Measurements from ENCODE around the gene PSG1.
"Not testable (repeated sequence)": the region's sequence is repeated elsewhere in the genome, so short reads cannot be mapped to it uniquely, and the experiment has no call there.

Gene PSG1

GRCh38 chr19:42872608-42873007 lies 6.9 kb downstream of the PSG1 start:
- TF ChIP-seq CTCF (IDR thresholded peaks at IDR 0.05; ENCODE audit: borderline replicate concordance, insufficient read depth, low read depth, low read length), result no peak
- no peak overlapping the region for H3K4me3 ChIP-seq (ENCODE audit: low read depth, low read length)

GRCh38 chr19:42857544-42857867 lies 22.0 kb downstream of the PSG1 start:
- no peak overlapping the region for H3K4me3 ChIP-seq (ENCODE audit: low read depth, low read length)
- TF ChIP-seq CTCF (IDR thresholded peaks at IDR 0.05; ENCODE audit: borderline replicate concordance, insufficient read depth, low read depth, low read length), result no peak

DNA sequence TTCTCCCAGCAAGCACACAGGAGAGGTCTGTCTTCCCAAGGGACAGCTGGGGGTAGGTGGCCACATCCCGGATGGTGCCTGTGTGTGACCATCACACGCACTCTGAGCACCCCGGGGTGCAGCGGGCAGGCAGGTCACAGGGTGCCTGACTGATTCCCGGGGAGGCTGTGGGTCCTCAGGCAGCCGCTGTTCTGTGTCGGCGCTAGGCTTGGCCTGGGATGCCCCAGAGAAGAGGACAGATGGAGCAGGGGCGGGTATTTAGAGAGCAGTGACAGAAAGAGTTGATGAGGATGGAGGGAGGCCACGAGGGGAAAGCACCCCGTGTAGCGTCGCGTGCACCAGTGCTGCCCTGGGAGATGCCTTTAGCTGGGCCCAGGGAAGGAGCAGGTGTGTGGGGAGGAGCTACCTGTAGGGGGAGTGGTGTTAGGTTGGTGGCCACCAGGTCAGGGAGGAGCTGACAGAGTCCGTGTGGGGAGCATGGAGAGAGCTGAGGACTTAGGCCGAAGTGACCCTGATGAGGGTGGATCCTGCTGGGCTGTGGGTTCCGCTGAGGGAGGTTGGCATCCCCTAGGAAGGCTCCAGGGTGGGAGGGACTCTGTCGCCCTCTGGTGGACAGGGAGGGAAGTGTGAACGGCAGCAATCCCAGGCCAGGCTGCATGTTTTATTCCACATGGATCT lies 22.5 kb downstream of the PSG1 start:
- TF ChIP-seq CTCF (IDR thresholded peaks at IDR 0.05; ENCODE audit: borderline replicate concordance, insufficient read depth, low read depth, low read length), result peak; percentile 63; the same call in 1 of the 2 replicates

GRCh38 chr19:42854745-42855144 lies 24.8 kb downstream of the PSG1 start:
- not testable (repeated sequence) for H3K4me3 ChIP-seq (ENCODE audit: low read depth, low read length)

More for the DNA sequence above, 22.5 kb downstream of the PSG1 start:
- H3K4me3 ChIP-seq (ENCODE audit: low read depth, low read length), result not testable (repeated sequence)

- H3K4me3 ChIP-seq (ENCODE audit: low read depth, low read length), result not testable (repeated sequence)
These were observed 26.3 kb downstream of the PSG1 start for GRCh38 chr19:42853231-42853630.

DNA sequence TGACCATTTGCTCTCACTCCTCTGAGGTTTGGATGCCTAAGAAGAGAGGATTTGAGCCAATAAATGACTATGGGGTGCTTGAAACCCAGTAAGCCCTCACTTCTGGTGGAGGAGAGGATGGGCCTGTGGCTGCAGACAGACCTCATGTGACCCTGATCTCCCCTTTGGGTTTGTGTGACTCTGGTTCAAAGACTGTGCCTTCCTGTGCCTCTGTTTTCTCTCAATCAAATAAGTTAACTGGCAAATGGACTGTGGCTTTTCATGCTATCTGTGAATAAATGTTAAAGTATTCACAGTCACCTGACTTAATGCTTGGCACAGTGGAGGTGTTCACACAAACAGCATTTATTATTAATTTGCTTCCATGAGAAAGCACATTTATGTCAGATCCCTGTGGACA lies 26.7 kb downstream of the PSG1 start:
- not testable (repeated sequence) for H3K4me3 ChIP-seq (ENCODE audit: low read depth, low read length)

DNA sequence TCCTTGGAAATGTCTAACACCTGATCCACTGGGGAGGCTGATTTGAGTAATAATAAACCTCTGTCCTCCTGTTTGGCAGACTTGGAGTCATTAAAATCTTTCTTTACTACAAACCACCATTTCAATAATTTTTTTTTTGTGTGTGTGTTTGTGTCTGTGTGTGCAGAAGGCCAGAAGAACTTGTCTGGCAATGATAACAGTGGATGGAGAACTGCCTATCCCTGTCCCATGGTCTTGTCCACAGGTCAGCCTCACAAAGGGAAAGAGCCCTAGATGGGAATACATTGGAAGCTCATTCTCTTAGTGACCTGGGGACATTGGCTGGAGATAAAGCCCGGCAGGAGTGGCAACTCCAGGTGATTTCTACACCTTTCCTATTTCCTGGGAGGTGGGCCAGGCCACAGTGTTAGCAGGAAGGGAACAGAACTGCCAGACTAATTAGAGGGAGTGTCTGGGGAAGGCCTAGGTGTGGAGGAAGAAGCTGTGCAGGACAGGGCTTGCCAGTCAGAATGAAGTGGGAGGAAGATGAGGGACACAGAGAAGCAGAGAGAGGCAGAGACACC lies 27.7 kb downstream of the PSG1 start:
- not testable (repeated sequence) for H3K4me3 ChIP-seq (ENCODE audit: low read depth, low read length)

- no peak for TF ChIP-seq CTCF (IDR thresholded peaks at IDR 0.05; ENCODE audit: borderline replicate concordance, insufficient read depth, low read depth, low read length)
These were observed 28.4 kb downstream of the PSG1 start for GRCh38 chr19:42850981-42851717.

DNA sequence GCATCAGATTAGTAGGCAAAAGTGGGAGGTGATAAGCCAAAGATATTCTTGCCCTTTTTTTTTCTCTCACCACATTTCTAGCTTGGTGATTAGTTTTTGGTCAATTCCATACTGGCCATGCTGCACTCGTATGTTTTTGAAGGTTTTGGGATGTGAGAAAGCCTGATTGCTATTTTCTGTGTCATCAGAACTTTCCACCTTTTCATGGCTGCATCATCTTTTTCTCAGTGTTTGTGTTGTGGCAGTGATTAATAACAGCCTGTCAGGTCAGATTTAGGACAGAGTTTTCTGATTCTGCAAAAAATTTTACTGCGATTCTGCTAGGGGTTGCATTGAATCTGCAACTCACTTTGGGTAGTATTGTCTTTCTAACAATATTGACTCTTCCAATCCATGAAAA lies 32.9 kb downstream of the PSG1 start:
- no peak overlapping the region for H3K4me3 ChIP-seq (ENCODE audit: low read depth, low read length)
- no peak for TF ChIP-seq CTCF (IDR thresholded peaks at IDR 0.05; ENCODE audit: borderline replicate concordance, insufficient read depth, low read depth, low read length)

More at GRCh38 chr19:42850981-42851717, 28.4 kb downstream of the PSG1 start:
- H3K4me3 ChIP-seq (ENCODE audit: low read depth, low read length), result no peak overlapping the region

DNA sequence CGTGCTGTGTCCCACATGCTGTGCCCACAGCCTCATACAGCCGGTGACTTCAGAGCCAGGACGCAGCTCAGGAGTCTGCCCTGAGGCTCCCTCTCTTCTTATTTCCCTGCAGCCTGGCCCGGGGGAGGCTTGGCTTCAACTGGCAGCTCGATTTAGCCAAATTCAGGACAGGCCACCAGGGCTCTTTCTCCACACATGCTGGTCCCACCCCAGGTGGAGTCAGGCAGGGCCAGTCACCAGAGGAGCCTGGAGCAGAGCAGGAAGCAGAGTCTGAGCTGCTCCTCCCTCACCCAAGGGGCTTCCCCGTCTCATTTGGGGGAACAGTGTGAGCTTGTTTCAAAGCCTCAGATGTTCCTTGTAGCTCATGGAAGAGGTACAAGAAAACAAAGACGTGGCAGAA lies 35.9 kb downstream of the PSG1 start:
- H3K4me3 ChIP-seq (ENCODE audit: low read depth, low read length), result not testable (repeated sequence)

- not testable (repeated sequence) for H3K4me3 ChIP-seq (ENCODE audit: low read depth, low read length)
These were observed 46.6 kb downstream of the PSG1 start for GRCh38 chr19:42832746-42833442.

DNA sequence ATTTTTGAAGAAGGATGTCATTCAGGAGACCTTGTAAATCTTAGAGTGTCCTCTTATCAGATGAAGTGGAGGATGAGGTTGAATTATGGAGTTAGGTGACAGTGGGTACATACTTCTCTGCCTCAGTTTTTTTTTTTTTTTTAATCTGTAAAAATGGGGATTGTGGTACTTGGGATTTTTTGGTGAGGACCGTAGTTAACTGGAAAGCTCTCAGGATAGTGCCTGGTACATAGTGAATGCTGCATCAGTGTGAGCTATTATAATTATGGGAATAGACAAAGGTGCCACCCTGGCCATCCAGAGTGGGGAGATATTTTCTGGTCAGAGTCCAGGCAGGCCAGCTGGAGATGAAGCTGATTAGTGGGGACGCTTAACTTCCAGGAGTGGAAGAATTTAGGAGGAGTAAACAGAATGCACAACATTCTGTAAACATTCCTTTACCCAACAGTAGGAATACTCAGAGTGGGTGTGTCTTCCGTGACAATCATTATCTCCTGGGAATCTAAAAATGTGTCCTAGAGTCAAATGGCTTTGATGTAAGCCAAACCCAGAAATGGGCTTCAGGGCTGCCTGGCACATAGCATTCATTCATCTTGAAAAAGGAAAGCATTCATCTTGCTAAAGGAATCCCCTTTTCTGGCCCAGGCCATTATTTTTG lies 47.4 kb downstream of the PSG1 start:
- H3K4me3 ChIP-seq (ENCODE audit: low read depth, low read length), result not testable (repeated sequence)

All from GM12875 (cell line).